K562 (cell line): ENCODE data around the gene TP53BP2. TPM values are rescaled to one million over a fixed set of nuclear protein-coding genes. Genes with fewer than 3 reads are reported as not detected.

Source experiments
- ARID1B ChIP-seq: fragments of 450-650 bp; IDR thresholded peaks from 2 replicates; pipeline ENCODE4 v1.6.1; 2016; ENCODE audit warnings: antibody characterized with exemption, mild to moderate bottlenecking, inconsistent platforms
- DIDO1 ChIP-seq: fragments of 450-650 bp; IDR thresholded peaks from 2 replicates; pipeline ENCODE4 v1.6.1; 2016; ENCODE audit warnings: low read depth, missing biosample characterization, missing genetic modification characterization
- FOXA3 ChIP-seq, 2 experiments: fragments of 450-650 bp in 1 of 2; sonication (generic) in 1 of 2; formaldehyde crosslinking; IDR thresholded peaks in 1 of 2; conservative IDR thresholded peaks in 1 of 2; 2 replicates each; pipeline versions ENCODE4 v1.4.0 to v1.8.0; 2020 to 2022; ENCODE audit warnings: mild to moderate bottlenecking in 2 of 2, missing genetic modification reagents in 1 of 2
- FOXK2 ChIP-seq, 2 experiments: fragments of 450-650 bp; IDR thresholded peaks in 1 of 2; conservative IDR thresholded peaks in 1 of 2; 2 replicates each; pipeline ENCODE4 v1.6.1; 2016; ENCODE audit warnings: low read depth in 2 of 2, mild to moderate bottlenecking in 1 of 2
- HDAC2 ChIP-seq: fragments of 450-650 bp; IDR thresholded peaks from 2 replicates; pipeline ENCODE4 v1.6.1; 2016; ENCODE audit warnings: mild to moderate bottlenecking
- JUND ChIP-seq, 2 experiments: IDR thresholded peaks; 2 replicates in 1 of 2; 3 replicates in 1 of 2; pipeline ENCODE4 v1.6.1; 2011; ENCODE audit warnings: borderline replicate concordance in 2 of 2, low read depth in 2 of 2, low read length in 2 of 2, improper control_type of control experiment in 1 of 2, missing biosample characterization in 1 of 2, missing genetic modification characterization in 1 of 2, missing genetic modification reagents in 1 of 2
- MTA1 ChIP-seq: fragments of 450-650 bp; IDR thresholded peaks from 2 replicates; pipeline ENCODE4 v1.6.1; 2017; ENCODE audit warnings: borderline replicate concordance
- MTA2 ChIP-seq: fragments of 450-650 bp; IDR thresholded peaks from 2 replicates; pipeline ENCODE4 v1.6.1; 2016; ENCODE audit warnings: low read depth
- POLR2AphosphoS5 ChIP-seq: IDR thresholded peaks from 2 replicates; pipeline ENCODE4 v1.6.1; 2011; ENCODE audit warnings: mild to moderate bottlenecking, low read depth, low read length, moderate library complexity; ENCODE audit not compliant: control insufficient read depth, insufficient read depth
- RB1 ChIP-seq: fragments of 450-650 bp; IDR thresholded peaks from 2 replicates; pipeline ENCODE4 v1.6.1; 2017; ENCODE audit warnings: low read depth, mild to moderate bottlenecking
- RCOR1 ChIP-seq, 2 experiments: IDR thresholded peaks; 2 replicates each; pipeline ENCODE4 v1.6.1; 2012; ENCODE audit warnings: low read depth in 2 of 2, low read length in 2 of 2, borderline replicate concordance in 1 of 2, improper control_type of control experiment in 1 of 2
- SIN3A ChIP-seq, 2 experiments: fragments of 150-350 bp in 1 of 2; IDR thresholded peaks; 2 replicates each; pipeline ENCODE4 v1.6.1; 2011 to 2016; ENCODE audit warnings: borderline replicate concordance in 2 of 2, low read depth in 2 of 2, low read length in 2 of 2, mild to moderate bottlenecking in 2 of 2, moderate library complexity in 2 of 2; ENCODE audit not compliant: control insufficient read depth in 1 of 2
- SMAD1 ChIP-seq: fragments of 150-350 bp; IDR thresholded peaks from 2 replicates; pipeline ENCODE4 v1.6.1; 2014; ENCODE audit warnings: low read length, low read depth; ENCODE audit not compliant: partially characterized antibody
- SMARCE1 ChIP-seq: fragments of 450-650 bp; IDR thresholded peaks from 2 replicates; pipeline ENCODE4 v1.7.1; 2016; ENCODE audit warnings: mild to moderate bottlenecking
- SREBF1 ChIP-seq: fragments of 150-350 bp; IDR thresholded peaks from 2 replicates; pipeline ENCODE4 v1.6.1; 2014; ENCODE audit warnings: antibody characterized with exemption, low read depth, low read length, borderline replicate concordance
- ZEB2 ChIP-seq: fragments of 450-650 bp; IDR thresholded peaks from 2 replicates; pipeline ENCODE4 v1.6.1; 2016
- ZKSCAN8 ChIP-seq: fragments of 200-800 bp; sonication (Bioruptor generic); IDR thresholded peaks from 2 replicates; pipeline ENCODE4 v1.6.1; 2016; ENCODE audit warnings: missing genetic modification characterization, missing compliant biosample characterization
- ZNF324 ChIP-seq: fragments of 250-450 bp; sonication (Bioruptor Pico); IDR thresholded peaks from 2 replicates; pipeline ENCODE4 v1.4.0; 2020; ENCODE audit warnings: mild to moderate bottlenecking
- ZNF512 ChIP-seq: IDR thresholded peaks from 2 replicates; pipeline ENCODE4 v1.6.1; 2016; ENCODE audit warnings: missing genetic modification characterization, missing compliant biosample characterization
- ZNF592 ChIP-seq: fragments of 450-650 bp; IDR thresholded peaks from 2 replicates; pipeline ENCODE4 v1.6.1; 2017; ENCODE audit warnings: antibody characterized with exemption, mild to moderate bottlenecking
- polyA plus RNA-seq, 8 experiments: library from polyadenylated mRNA; depleted of rRNA in 4 of 8; stranded (reverse) in 5 of 8; unstranded in 3 of 8; fragments of >200 nt; fragmentation: Nextera tagmentation in 2 of 8; fragmentation: Illumina TruSeq in 1 of 8; extraction: Ambion mirVana in 2 of 8; extraction: Trizol in 1 of 8; gene quantifications; 2 replicates each; pipeline versions ENCODE4 v1.2.1 to v1.2.3, GENCODE V29; 2011 to 2014; ENCODE audit warnings: inconsistent platforms in 1 of 8, missing spikeins in 1 of 8
- total RNA-seq, 7 experiments: library from RNA; depleted of rRNA in 6 of 7; stranded (reverse); fragments of >200 nt in 6 of 7; fragmentation: Illumina TruSeq in 2 of 7; extraction: Trizol in 2 of 7; gene quantifications; 2 replicates each; pipeline versions ENCODE4 v1.2.1 to v1.2.3, GENCODE V29; 2011 to 2021; ENCODE audit warnings: low replicate concordance in 1 of 7
- TF ChIP-seq, protein P1 (sequence below): fragments of 450-650 bp; IDR thresholded peaks from 2 replicates; pipeline ENCODE4 v1.6.1; 2016; ENCODE audit warnings: missing biosample characterization, missing genetic modification characterization

The TP53BP2 gene
- total and polyA plus RNA-seq, 9 of the 15 experiments (the other 6 are each of a cell fraction or from before 2014, with no cell fraction given): 17.0 to 69.6 (median 40.1) TPM

DNA sequence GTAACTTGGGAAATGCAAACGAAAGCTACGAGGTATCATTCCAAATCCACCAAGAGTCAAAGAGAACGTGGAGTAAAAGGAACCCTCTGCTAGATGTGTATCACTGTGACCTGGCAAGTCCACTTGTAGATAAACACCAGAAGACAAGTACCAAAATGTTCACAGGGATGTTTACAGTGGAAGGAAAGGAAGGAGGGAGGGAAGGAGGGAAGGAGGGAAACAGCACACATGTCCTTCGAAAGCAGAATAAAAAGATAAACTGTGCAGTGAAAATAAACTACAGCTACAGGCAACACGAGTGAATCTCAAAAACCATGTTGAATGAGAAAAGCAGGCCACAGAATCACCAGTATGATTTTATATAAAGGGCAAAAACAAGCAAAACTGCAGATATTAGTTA is 59.9 kb downstream of the TP53BP2 start (continued):
- TF ChIP-seq MTA2 (peak; percentile 35; the same call in 1 of the 2 replicates), ARID1B (peak; percentile 46; the same call in 1 of the 2 replicates), MTA1 (peak; percentile 74), SREBF1 (no peak), ZKSCAN8 (CRISPR knock-in tag) (0 out of 2 replicates have a peak, but pooled peaks have one; percentile 3), ZEB2 (0 out of 2 replicates have a peak, but pooled peaks have one; percentile 36), SMAD1 (no peak), ZNF512 (0 out of 2 replicates have a peak, but pooled peaks have one; percentile 12), RB1 (no peak), JUND (IDR thresholded peaks at IDR 0.05; ENCODE audit: borderline replicate concordance, low read depth, low read length) (no peak), JUND (tag; IDR thresholded peaks at IDR 0.05; ENCODE audit: borderline replicate concordance, low read depth, low read length) (peak; percentile 61; the same call in 1 of the 3 replicates), FOXK2 (conservative IDR thresholded peaks at IDR 0.05 in 1 of 2, IDR thresholded peaks at IDR 0.05 in 1 of 2; ENCODE audit: low read depth in 2 of 2) (peak; percentile 75 to 89), SIN3A (IDR thresholded peaks at IDR 0.05; ENCODE audit: borderline replicate concordance in 2 of 2, control insufficient read depth in 1 of 2, low read depth in 2 of 2, low read length in 2 of 2) (no peak), ZNF592 (peak; percentile 59), ZNF324 (no peak), RCOR1 (IDR thresholded peaks at IDR 0.05; ENCODE audit: borderline replicate concordance in 1 of 2, low read depth in 2 of 2, low read length in 2 of 2) (peak in 1 of 2 experiments; percentile 25; a peak in 1 of 4 replicates), SMARCE1 (0 out of 2 replicates have a peak, but pooled peaks have one; percentile 49), HDAC2 (0 out of 2 replicates have a peak, but pooled peaks have one; percentile 25), FOXA3 (CRISPR knock-in tag; conservative IDR thresholded peaks at IDR 0.05 in 1 of 2, IDR thresholded peaks at IDR 0.05 in 1 of 2) (0 out of 4 replicates have a peak, but pooled peaks of 1 of the 2 experiments have one; percentile 8), DIDO1 (tag) (no peak), POLR2AphosphoS5 (no peak)
- TF ChIP-seq, protein P1, sequence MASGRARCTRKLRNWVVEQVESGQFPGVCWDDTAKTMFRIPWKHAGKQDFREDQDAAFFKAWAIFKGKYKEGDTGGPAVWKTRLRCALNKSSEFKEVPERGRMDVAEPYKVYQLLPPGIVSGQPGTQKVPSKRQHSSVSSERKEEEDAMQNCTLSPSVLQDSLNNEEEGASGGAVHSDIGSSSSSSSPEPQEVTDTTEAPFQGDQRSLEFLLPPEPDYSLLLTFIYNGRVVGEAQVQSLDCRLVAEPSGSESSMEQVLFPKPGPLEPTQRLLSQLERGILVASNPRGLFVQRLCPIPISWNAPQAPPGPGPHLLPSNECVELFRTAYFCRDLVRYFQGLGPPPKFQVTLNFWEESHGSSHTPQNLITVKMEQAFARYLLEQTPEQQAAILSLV (tag): 0 out of 2 replicates have a peak, but pooled peaks have one; percentile 34
